Ammon's horn (tissue), 1 donor: ENCODE measurements around the gene TERT.
"Not testable (repeated sequence)": the region's sequence is repeated elsewhere in the genome, so short reads cannot be mapped to it uniquely, and the experiment has no call there.

Experiments
- DNase-seq: peaks from one replicate; pipeline ENCODE4 v3.0.0-alpha.2; 2016; ENCODE audit warnings: low spot score

Gene TERT

GRCh38 chr5:1294206-1294834 is 548 bp downstream of the TERT start:
- DNase-seq = no peak

- no peak for DNase-seq
These were observed 1.3 kb downstream of the TERT start for GRCh38 chr5:1293416-1294205.

- no peak for DNase-seq
These were observed 1.9 kb downstream of the TERT start for GRCh38 chr5:1292846-1293415.

- DNase-seq = no peak
These were observed 2.7 kb downstream of the TERT start for GRCh38 chr5:1292139-1292538.

GRCh38 chr5:1291611-1292080 is 3.2 kb downstream of the TERT start:
- no peak for DNase-seq

- not testable (repeated sequence) for DNase-seq
These were observed 3.9 kb downstream of the TERT start for GRCh38 chr5:1290956-1291355.

GRCh38 chr5:1289559-1289958 is 5.3 kb downstream of the TERT start:
- DNase-seq = not testable (repeated sequence)

- no peak for DNase-seq
These were observed 6.2 kb downstream of the TERT start for GRCh38 chr5:1288439-1289335.

- DNase-seq = no peak
These were observed 9.0 kb downstream of the TERT start for GRCh38 chr5:1285883-1286291.

GRCh38 chr5:1285141-1285540 is 9.7 kb downstream of the TERT start:
- DNase-seq = no peak

GRCh38 chr5:1284336-1284970 is 10.4 kb downstream of the TERT start:
- DNase-seq = not testable (repeated sequence)

GRCh38 chr5:1283729-1284041 is 11.2 kb downstream of the TERT start:
- not testable (repeated sequence) for DNase-seq

- not testable (repeated sequence) for DNase-seq
These were observed 11.7 kb downstream of the TERT start for GRCh38 chr5:1282993-1283728.

GRCh38 chr5:1282131-1282992 is 12.5 kb downstream of the TERT start:
- no peak for DNase-seq

- DNase-seq = no peak
These were observed 13.6 kb downstream of the TERT start for GRCh38 chr5:1281038-1281882.

- no peak for DNase-seq
These were observed 14.5 kb downstream of the TERT start for GRCh38 chr5:1280177-1281037.

- DNase-seq = no peak
These were observed 15.3 kb downstream of the TERT start for GRCh38 chr5:1279443-1280151.
